Loucy (cell line): Measurements from ENCODE around the gene CYP4F12.

ENCODE experiments used
- H2AFZ ChIP-seq: fragments of 200-600 bp; sonication (generic); 2 replicates; pipeline ENCODE4 v1.6.0; 2016; ENCODE audit warnings: antibody characterized with exemption, mild to moderate bottlenecking, low read length, moderate library complexity
- H3F3A ChIP-seq: fragments of 200-600 bp; 2 replicates; pipeline ENCODE4 v1.6.0; 2016; ENCODE audit warnings: antibody characterized with exemption, low read depth, mild to moderate bottlenecking
- H3K27me3 ChIP-seq: fragments of 200-600 bp; sonication (generic); 2 replicates; pipeline ENCODE4 v1.6.1; 2014; ENCODE audit warnings: low read length, mild to moderate bottlenecking; ENCODE audit not compliant: insufficient read depth, poor library complexity, severe bottlenecking
- H3K36me3 ChIP-seq: fragments of 200-600 bp; sonication (generic); 2 replicates; pipeline ENCODE4 v1.6.1; 2016; ENCODE audit warnings: low read length; ENCODE audit not compliant: insufficient read depth
- H3K4me1 ChIP-seq: fragments of 200-600 bp; sonication (generic); 2 replicates; pipeline ENCODE4 v1.5.1; 2014; ENCODE audit warnings: low read length, mild to moderate bottlenecking; ENCODE audit not compliant: insufficient read depth, poor library complexity, severe bottlenecking
- H3K4me2 ChIP-seq: fragments of 200-600 bp; sonication (generic); 2 replicates; pipeline ENCODE4 v1.6.0; 2014; ENCODE audit warnings: antibody characterized with exemption, low read length, low read depth, mild to moderate bottlenecking; ENCODE audit not compliant: poor library complexity, severe bottlenecking
- H3K4me3 ChIP-seq: fragments of 200-600 bp; sonication (generic); 2 replicates; pipeline ENCODE4 v1.5.1; 2014; ENCODE audit warnings: low read length, mild to moderate bottlenecking, mixed read lengths; ENCODE audit not compliant: poor library complexity, severe bottlenecking
- H3K79me2 ChIP-seq: fragments of 200-600 bp; sonication (generic); 2 replicates; pipeline ENCODE4 v1.6.1; 2014; ENCODE audit warnings: low read length; ENCODE audit not compliant: insufficient read depth
- H3K9ac ChIP-seq: fragments of 200-600 bp; sonication (generic); 2 replicates; pipeline ENCODE4 v1.6.0; 2014; ENCODE audit warnings: mild to moderate bottlenecking, low read depth, low read length, moderate library complexity; ENCODE audit not compliant: poor library complexity, severe bottlenecking
- H3K9me2 ChIP-seq: fragments of 200-600 bp; sonication (generic); replicated peaks from 2 replicates; pipeline ENCODE4 v1.6.1; 2016; ENCODE audit warnings: low read depth, low read length, mixed read lengths
- H3K9me3 ChIP-seq: fragments of 200-600 bp; sonication (generic); 2 replicates; pipeline ENCODE4 v1.6.1; 2014; ENCODE audit warnings: mild to moderate bottlenecking, antibody characterized with exemption, low read length, low read depth; ENCODE audit not compliant: insufficient read depth
- H4K20me1 ChIP-seq: fragments of 200-600 bp; sonication (generic); 2 replicates; pipeline ENCODE4 v1.6.0; 2014; ENCODE audit warnings: antibody characterized with exemption, low read length, mild to moderate bottlenecking; ENCODE audit not compliant: insufficient read depth, poor library complexity, severe bottlenecking
- CTCF ChIP-seq: fragments of 200-600 bp; sonication (generic); conservative IDR thresholded peaks from 2 replicates; pipeline ENCODE4 v1.5.1; 2014; ENCODE audit warnings: mild to moderate bottlenecking, antibody characterized with exemption, low read length
- EZH2phosphoT487 ChIP-seq: fragments of 200-600 bp; IDR thresholded peaks from 2 replicates; pipeline ENCODE4 v1.6.1; 2018; ENCODE audit warnings: antibody characterized with exemption, mild to moderate bottlenecking, moderate library complexity, borderline replicate concordance

CYP4F12 gene

GRCh38 chr19:15684828-15685227, 11.9 kb downstream of the CYP4F12 start:
- no peaks in the 10 kb centered on the region for H3K36me3 ChIP-seq
- no peaks in the 10 kb centered on the region for H3K4me1 ChIP-seq
- no peaks in the 10 kb centered on the region for H3K27me3 ChIP-seq
- no peak overlapping the region for H2AFZ ChIP-seq
- H3K9me2 ChIP-seq, result no peaks in the 10 kb centered on the region
- TF ChIP-seq CTCF (no peak), EZH2phosphoT487 (no peak)
- no peaks in the 10 kb centered on the region for H3K9me3 ChIP-seq
- no peaks in the 10 kb centered on the region for H3K79me2 ChIP-seq
- no peaks in the 10 kb centered on the region for H4K20me1 ChIP-seq
- no peak overlapping the region for H3K4me2 ChIP-seq
- H3K9ac ChIP-seq, result no peak overlapping the region
- no peak overlapping the region for H3K4me3 ChIP-seq
- no peaks in the 10 kb centered on the region for H3F3A ChIP-seq

GRCh38 chr19:15696654-15697194, 23.8 kb downstream of the CYP4F12 start:
- Histone ChIP-seq H2AFZ (no peak overlapping the region), H3K4me3 (no peak overlapping the region), H3K4me2 (no peak overlapping the region)

GRCh38 chr19:15701757-15702533, 29.1 kb downstream of the CYP4F12 start:
- H3K4me1 ChIP-seq, result peaks cover 5% of the 10 kb centered on the region
- no peaks in the 10 kb centered on the region for H3K79me2 ChIP-seq
- H3K4me3 ChIP-seq, result no peak overlapping the region
- H3K36me3 ChIP-seq, result no peaks in the 10 kb centered on the region
- no peak for TF ChIP-seq CTCF
- TF ChIP-seq EZH2phosphoT487, result no peak
- no peak overlapping the region for H3K4me2 ChIP-seq
- H4K20me1 ChIP-seq, result no peaks in the 10 kb centered on the region
- H3K9ac ChIP-seq, result no peak overlapping the region
- no peaks in the 10 kb centered on the region for H3K9me3 ChIP-seq
- no peaks in the 10 kb centered on the region for H3K9me2 ChIP-seq
- no peak overlapping the region for H2AFZ ChIP-seq
- H3F3A ChIP-seq, result no peaks in the 10 kb centered on the region
- no peaks in the 10 kb centered on the region for H3K27me3 ChIP-seq

More at GRCh38 chr19:15696654-15697194, 23.8 kb downstream of the CYP4F12 start:
- Histone ChIP-seq H3K9me3 (no peaks in the 10 kb centered on the region), H3F3A (no peaks in the 10 kb centered on the region), H3K79me2 (no peaks in the 10 kb centered on the region), H3K9me2 (no peaks in the 10 kb centered on the region), H3K36me3 (no peaks in the 10 kb centered on the region), H3K4me1 (no peaks in the 10 kb centered on the region), H3K9ac (no peak overlapping the region), H4K20me1 (no peaks in the 10 kb centered on the region), H3K27me3 (no peaks in the 10 kb centered on the region)
- TF ChIP-seq EZH2phosphoT487 (no peak), CTCF (no peak)
